RWPE1 (cell line): ENCODE data around the gene LZTS2.
"Not testable (repeated sequence)": the region's sequence is repeated elsewhere in the genome, so short reads cannot be mapped to it uniquely, and the experiment has no call there.

ENCODE experiments used
- CTCF ChIA-PET: fragments of 350-600 bp; sonication (Branson Sonifier 250); formaldehyde crosslinking; extraction: SDS; loops from one replicate; lab custom pipeline; 2021; lab: Yijun Ruan, JAX
- POLR2A ChIA-PET: fragments of 400-600 bp; formaldehyde crosslinking; extraction: SDS; loops from one replicate; lab custom pipeline; 2020; ENCODE audit warnings: antibody characterized with exemption; ENCODE audit not compliant: low non-redundant PET; lab: Yijun Ruan, JAX
- DNase-seq: peaks from one replicate; pipeline ENCODE4 v3.0.0; 2012; ENCODE audit warnings: low spot score
- H3K27ac ChIP-seq: fragments of 450-650 bp; 2 replicates; pipeline ENCODE4 v1.5.1; 2017
- CTCF ChIP-seq: fragments of 450-650 bp; conservative IDR thresholded peaks from 2 replicates; pipeline ENCODE4 v1.5.1; 2017; ENCODE audit warnings: low read depth, mild to moderate bottlenecking

The LZTS2 gene

GRCh38 chr10:100970076-100970913 is 29.3 kb upstream of the LZTS2 start:
- ChIA-PET POLR2A (no interaction called here), CTCF (interaction anchor here (0.6 to 1.7 kb wide), 5 partner anchors 13 to 723 kb away, joined by 3 to 6 read pairs (median 5); no protein-coding TSS in a partner anchor)
- no peak for TF ChIP-seq CTCF
- DNase-seq: peak; percentile 28
- no peak overlapping the region for H3K27ac ChIP-seq

- TF ChIP-seq CTCF: no peak
- CTCF ChIA-PET: interaction anchor here (1.2 to 1.4 kb wide), 2 partner anchors 26 to 27 kb away, joined by 5 read pairs; no protein-coding TSS in a partner anchor
- POLR2A ChIA-PET: no interaction called here
- no peak for DNase-seq
- no peak overlapping the region; the same call in 1 of the 2 replicates for H3K27ac ChIP-seq
Observed at GRCh38 chr10:100970914-100971811, 28.4 kb upstream of the LZTS2 start.

- H3K27ac ChIP-seq: no peak overlapping the region; the same call in 1 of the 2 replicates
- TF ChIP-seq CTCF: no peak
- POLR2A ChIA-PET: no interaction called here
- DNase-seq: no peak
- CTCF ChIA-PET: interaction anchor here (0.6 to 1.4 kb wide), 2 partner anchors 26 to 46 kb away, joined by 3 to 5 read pairs; no protein-coding TSS in a partner anchor
Observed at GRCh38 chr10:100972115-100972903, 27.3 kb upstream of the LZTS2 start.

GRCh38 chr10:100972904-100973535 is 26.6 kb upstream of the LZTS2 start:
- no peak for DNase-seq
- ChIA-PET CTCF (interaction anchor here (0.5 to 1.2 kb wide), 2 partner anchors 9 to 1563 kb away, joined by 4 read pairs; no protein-coding TSS in a partner anchor), POLR2A (interaction anchor here (0.7 kb wide), 1 partner anchor 693 kb away, joined by 3 read pairs; no protein-coding TSS in a partner anchor)
- TF ChIP-seq CTCF: no peak
- H3K27ac ChIP-seq: no peak overlapping the region

GRCh38 chr10:100975397-100975796 is 24.2 kb upstream of the LZTS2 start:
- POLR2A ChIA-PET, DNase-seq, CTCF ChIA-PET, H3K27ac ChIP-seq: not testable (repeated sequence)

GRCh38 chr10:100976906-100977305 is 22.7 kb upstream of the LZTS2 start:
- no peak for DNase-seq
- POLR2A ChIA-PET: interaction anchor here (0.5 kb wide), 1 partner anchor 22 kb away, joined by 3 read pairs; the partner anchor contains the start of gene LZTS2
- CTCF ChIA-PET: interaction anchor here (1.0 kb wide), 1 partner anchor 37 kb away, joined by 4 read pairs; no protein-coding TSS in a partner anchor
- no peak for TF ChIP-seq CTCF
- H3K27ac ChIP-seq: no peak overlapping the region
